Measurements from ENCODE around the gene DHODH.

- TF ChIP-seq EZH2phosphoT487 (IDR thresholded peaks at IDR 0.05; ENCODE audit: borderline replicate concordance) (no peak), CTCF (conservative IDR thresholded peaks at IDR 0.05; ENCODE audit: low read length) (no peak)
Measured at GRCh38 chr16:71963125-71963875, 45.2 kb upstream of the DHODH start.

Data from Loucy (cell line).